NCI-H345 (cell line): ENCODE measurements around the gene OR4D11.

Experiments used
- DNase-seq: peaks from one replicate; lab custom pipeline; 2025; lab: John Stamatoyannopoulos, UW

Gene OR4D11

DNA sequence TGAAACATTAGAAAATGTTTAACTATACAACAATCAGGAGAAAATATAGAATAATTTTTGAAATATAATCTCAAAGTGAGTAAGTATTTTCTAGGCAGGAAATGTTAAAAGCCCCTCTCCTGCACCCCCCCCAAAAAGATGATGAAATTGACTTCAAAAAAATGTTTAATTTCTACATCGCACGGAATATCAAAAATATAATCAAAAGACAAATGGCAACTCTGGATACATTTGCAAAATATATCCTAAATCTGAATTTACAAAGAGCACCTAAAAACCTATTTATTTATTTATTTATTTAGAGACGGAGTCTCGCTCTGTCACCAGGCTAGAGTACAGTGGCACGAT is 44.9 kb downstream of the OR4D11 start:
- no peak for DNase-seq

DNA sequence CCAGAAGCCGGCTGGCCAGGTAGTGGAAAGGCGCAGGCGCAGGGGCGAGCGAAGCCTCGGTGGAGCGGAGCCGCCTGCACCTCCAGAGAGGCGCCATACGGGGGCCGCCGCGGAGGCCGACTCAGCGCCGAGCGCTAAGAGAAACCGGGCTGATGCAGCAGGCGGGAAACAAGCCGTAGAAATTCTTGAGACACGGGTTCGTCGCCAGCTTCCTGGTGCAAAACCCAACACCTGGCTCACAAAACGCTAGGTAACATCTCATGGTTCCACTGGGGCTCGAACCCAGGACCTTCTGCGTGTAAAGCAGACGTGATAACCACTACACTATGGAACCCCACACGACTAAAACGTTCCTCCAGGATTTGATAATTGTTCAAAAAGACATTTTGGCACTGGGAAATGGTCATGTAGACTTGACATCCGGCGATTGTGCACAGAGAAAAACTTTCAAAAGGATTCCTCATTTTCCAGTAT is 47.0 kb downstream of the OR4D11 start:
- DNase-seq: peak; percentile 95

DNA sequence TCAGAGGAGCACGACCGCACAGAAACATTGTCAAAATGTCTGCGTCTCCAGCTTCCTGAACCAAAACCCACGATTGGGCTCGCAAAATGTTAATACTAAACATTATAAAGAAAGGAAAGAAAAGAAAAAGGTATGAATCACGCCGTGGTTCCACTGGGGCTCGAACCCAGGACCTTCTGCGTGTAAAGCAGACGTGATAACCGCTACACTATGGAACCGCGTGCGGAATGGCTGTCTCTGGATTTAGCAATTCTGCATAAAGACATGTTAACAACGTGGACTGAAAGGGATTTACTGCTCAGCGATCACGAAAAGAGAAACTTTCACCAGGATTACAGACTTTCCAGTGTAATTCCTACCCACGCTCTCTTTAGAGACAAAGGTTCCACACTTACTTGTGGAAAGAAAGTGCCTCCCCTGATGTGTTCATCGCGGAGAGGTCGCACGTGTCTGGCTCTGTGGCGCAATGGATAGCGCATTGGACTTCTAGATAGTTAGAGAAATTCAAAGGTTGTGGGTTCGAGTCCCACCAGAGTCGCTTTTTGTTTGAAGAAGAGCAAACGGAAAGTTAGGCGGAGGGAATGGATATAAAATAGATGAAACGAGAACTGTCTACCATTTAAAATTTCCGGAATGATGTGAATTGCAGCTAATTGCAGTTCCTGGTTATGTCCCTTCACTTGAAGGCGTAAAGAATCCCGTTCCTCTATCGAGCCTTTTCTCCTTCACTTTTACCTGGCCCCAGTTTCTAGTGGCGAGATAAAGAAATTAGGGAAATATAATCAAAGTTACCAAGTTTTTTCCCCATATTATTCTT is 47.7 kb downstream of the OR4D11 start:
- peak; percentile 88 for DNase-seq

DNA sequence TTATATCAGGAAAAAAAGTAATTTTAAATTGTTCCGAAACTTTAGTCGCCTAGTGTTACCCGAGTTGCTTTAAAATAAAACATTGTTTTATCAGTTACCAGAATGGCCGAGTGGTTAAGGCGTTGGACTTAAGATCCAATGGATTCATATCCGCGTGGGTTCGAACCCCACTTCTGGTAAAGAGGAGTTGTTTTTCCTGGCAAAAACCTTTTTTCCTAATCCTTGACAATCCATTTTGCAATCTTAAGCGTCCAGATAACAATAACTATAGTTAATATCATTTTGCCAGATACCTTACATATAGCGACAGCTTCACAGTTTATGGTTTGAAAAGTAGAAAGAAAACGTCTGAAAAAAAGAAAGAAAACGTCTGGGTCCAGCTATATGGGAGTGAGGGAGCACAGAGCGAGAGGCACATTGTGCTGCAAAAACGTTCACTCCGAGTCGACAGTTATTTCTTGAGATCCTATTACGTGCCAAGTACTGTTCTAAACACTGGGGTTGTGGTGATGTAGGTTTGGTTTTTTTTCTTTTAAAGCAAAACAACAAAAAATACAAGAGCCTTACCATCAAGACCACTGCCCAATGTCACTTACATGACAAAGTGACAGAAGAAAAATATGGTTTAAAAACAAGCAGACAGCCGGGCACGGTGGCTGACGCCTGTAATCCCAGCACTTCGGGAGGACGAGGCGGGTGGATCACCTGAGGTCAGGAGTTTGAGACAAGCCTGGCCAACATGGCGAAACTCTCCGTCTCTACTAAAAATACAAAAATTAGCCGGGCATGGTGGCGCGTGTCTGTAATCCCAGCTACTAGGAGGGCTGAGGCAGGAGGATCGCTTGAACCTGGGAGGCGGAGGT is 48.5 kb downstream of the OR4D11 start:
- DNase-seq: no peak

DNA sequence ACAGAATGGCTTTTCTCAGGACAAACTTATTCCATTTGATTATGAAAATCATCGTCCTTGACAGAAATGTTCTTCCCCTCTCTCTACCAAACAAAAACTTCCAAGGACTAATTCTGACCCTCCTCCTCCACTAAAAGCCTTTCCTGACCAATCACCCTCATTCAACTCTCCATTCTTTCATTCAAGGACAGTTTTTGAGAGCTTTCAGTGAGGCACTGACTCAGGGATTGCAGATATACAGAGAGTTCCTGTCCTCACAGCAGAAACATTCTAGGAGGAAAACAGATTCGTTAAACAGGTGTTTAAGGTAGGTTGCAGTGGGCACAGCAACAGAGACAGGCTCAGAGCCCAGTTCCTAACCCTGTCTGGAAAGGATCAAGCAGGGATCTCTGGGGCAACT is 49.5 kb downstream of the OR4D11 start:
- no peak for DNase-seq

DNA sequence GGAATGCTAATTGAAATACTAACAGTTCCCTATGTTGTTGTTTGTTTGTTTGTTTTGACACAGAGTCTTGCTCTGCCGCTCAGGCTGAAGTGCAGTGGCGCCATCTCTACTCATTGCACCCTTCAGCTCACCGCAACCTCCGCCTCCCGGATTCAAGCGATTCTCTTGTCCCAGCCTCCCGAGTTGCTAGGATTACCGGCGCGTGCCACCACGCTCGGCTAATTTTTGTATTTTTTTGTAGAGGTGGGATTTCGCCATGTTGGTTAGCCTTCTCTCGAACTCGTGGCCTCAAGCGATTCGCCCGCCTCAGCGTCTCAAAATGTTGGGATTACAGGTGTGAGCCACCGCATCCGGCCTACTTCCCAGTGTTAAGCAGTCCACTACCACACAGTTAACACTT is 49.9 kb downstream of the OR4D11 start:
- DNase-seq: no peak
